ENCODE results near the gene USHBP1. TPM values are rescaled to one million over a fixed set of nuclear protein-coding genes. Genes with fewer than 3 reads are reported as not detected.

Gene USHBP1
- total RNA-seq, 2 donors from 2014 or later = 3.5 to 8.4 TPM

DNA sequence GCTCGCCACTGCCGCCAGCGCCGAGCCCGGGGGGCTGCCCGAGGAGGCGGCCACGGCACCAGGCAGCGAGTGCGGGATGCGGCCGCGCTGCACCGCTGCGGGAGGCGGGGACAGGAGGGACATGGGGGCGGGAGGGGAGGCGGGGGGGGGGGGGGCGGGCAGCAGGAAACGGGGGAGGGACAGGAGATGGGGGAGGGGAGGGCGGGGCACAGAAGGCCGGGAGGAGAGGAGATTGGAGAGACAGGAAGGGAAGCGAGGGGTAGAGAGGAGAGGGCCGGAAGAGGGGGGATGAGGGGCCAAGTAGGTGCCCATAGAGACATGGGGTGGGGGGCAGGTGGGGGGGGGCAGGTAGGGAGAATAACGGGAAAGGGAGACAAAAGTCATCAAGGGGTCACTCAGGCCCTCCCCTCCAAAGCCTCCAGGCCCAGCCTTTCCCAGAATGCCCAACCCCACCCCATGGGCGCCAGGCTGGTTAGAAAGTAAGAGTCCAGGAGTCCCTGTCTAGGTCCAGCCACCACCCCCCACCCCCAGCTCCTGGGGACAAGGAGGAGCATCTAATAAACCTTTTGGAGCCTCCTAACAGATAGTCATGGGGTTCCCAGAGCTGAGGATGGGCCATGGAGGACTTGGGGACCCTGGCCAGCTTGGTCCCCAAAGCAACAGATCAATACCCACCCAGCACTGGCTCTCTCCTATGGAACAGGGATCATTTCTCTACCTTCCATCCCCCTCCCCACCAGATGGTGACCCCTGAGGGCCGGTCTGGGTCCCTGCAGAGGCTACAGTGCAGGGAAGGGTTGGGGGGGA is 28.4 kb downstream of the USHBP1 start:
- TF ChIP-seq POLR2A (IDR thresholded peaks at IDR 0.05) (no peak), POLR2AphosphoS5 (IDR thresholded peaks at IDR 0.05) (no peak), CTCF (IDR thresholded peaks at IDR 0.05) (no peak)
- Histone ChIP-seq H3K9me3 (no peaks in the 10 kb centered on the region), H3K36me3 (no peaks in the 10 kb centered on the region), H3K4me1 (replicated peaks) (peaks cover 21% of the 10 kb centered on the region), H3K4me3 (peak overlapping the region; percentile 36 to 49), H3K27ac (peak overlapping the region; percentile 81 to 82), H3K27me3 (replicated peaks; ENCODE audit: insufficient read depth) (no peaks in the 10 kb centered on the region)
- intact Hi-C loops (cut with DNase I) = no loop called here
- no peak for DNase-seq (ENCODE audit: low spot score)
- 10% methylated on average over 16 of the region's 27 CpGs for WGBS

GRCh38 chr19:17235300-17235970 is 29.1 kb downstream of the USHBP1 start:
- Histone ChIP-seq H3K4me1 (replicated peaks) (peaks cover 21% of the 10 kb centered on the region), H3K9me3 (no peaks in the 10 kb centered on the region), H3K36me3 (no peaks in the 10 kb centered on the region), H3K4me3 (peak overlapping the region; percentile 36 to 49), H3K27ac (peak overlapping the region; percentile 81 to 82), H3K27me3 (replicated peaks; ENCODE audit: insufficient read depth) (no peaks in the 10 kb centered on the region)
- DNase-seq (ENCODE audit: low spot score) = peak; percentile 67
- 6% methylated on average over 37 of the region's 80 CpGs for WGBS
- TF ChIP-seq CTCF (IDR thresholded peaks at IDR 0.05) (peak; percentile 12 to 72 (median 58)), POLR2AphosphoS5 (IDR thresholded peaks at IDR 0.05) (no peak)
- intact Hi-C loops (cut with DNase I) = no loop called here

GRCh38 chr19:17234911-17235299 is 29.6 kb downstream of the USHBP1 start:
- no peaks in the 10 kb centered on the region for H3K36me3 ChIP-seq
- WGBS = 46% methylated on average over 11 of the region's 11 CpGs
- H3K4me3 ChIP-seq = peak overlapping the region; percentile 36 to 49
- H3K27me3 ChIP-seq (replicated peaks; ENCODE audit: insufficient read depth) = no peaks in the 10 kb centered on the region
- no peaks in the 10 kb centered on the region for H3K9me3 ChIP-seq
- H3K4me1 ChIP-seq (replicated peaks) = peaks cover 21% of the 10 kb centered on the region
- DNase-seq (ENCODE audit: low spot score) = no peak
- no peak for TF ChIP-seq POLR2AphosphoS5 (IDR thresholded peaks at IDR 0.05)
- TF ChIP-seq POLR2A (IDR thresholded peaks at IDR 0.05) = no peak
- no peak for TF ChIP-seq CTCF (IDR thresholded peaks at IDR 0.05)
- peak overlapping the region; percentile 81 to 82 for H3K27ac ChIP-seq
- intact Hi-C loops (cut with DNase I) = no loop called here

GRCh38 chr19:17232258-17232657 is 32.3 kb downstream of the USHBP1 start:
- no peak overlapping the region for H3K27ac ChIP-seq
- no peak for DNase-seq (ENCODE audit: low spot score)
- intact Hi-C loops (cut with DNase I) = no loop called here
- no peak for TF ChIP-seq POLR2AphosphoS5 (IDR thresholded peaks at IDR 0.05)
- TF ChIP-seq CTCF (IDR thresholded peaks at IDR 0.05) = no peak
- TF ChIP-seq POLR2A (IDR thresholded peaks at IDR 0.05) = no peak
- H3K9me3 ChIP-seq = no peaks in the 10 kb centered on the region
- H3K4me3 ChIP-seq = no peak overlapping the region
- no peaks in the 10 kb centered on the region for H3K36me3 ChIP-seq
- WGBS = 87% methylated on average over 12 of the region's 25 CpGs
- no peaks in the 10 kb centered on the region for H3K27me3 ChIP-seq (replicated peaks; ENCODE audit: insufficient read depth)
- H3K4me1 ChIP-seq (replicated peaks) = peaks cover 24% of the 10 kb centered on the region

All from prostate gland (tissue), 2 donors.